ENCODE measurements around the gene PCDHB11.

- TF ChIP-seq CTCF (conservative IDR thresholded peaks at IDR 0.05; ENCODE audit: low read depth in 2 of 2) = no peak
- TF ChIP-seq EZH2 (IDR thresholded peaks at IDR 0.05; ENCODE audit: low read depth, unreplicated experiment) = no peak
- TF ChIP-seq REST (IDR thresholded peaks at IDR 0.05; ENCODE audit: unreplicated experiment) = no peak
- TF ChIP-seq POLR2AphosphoS5 (IDR thresholded peaks at IDR 0.05; ENCODE audit: low read depth) = no peak
Observed at GRCh38 chr5:141175933-141176332, 23.5 kb upstream of the PCDHB11 start.
